K562 (cell line): ENCODE results near the gene RBMS1. TPM values are rescaled to one million over a fixed set of nuclear protein-coding genes. Genes with fewer than 3 reads are reported as not detected.

ENCODE experiments used
- ATAC-seq: fragments of 200-7000 bp; cut with Tn5 transposase; 3 replicates; pipeline ENCODE4 v1.9.1; 2020; ENCODE audit warnings: moderate library complexity
- BruUV-seq: library from RNA; stranded (reverse); fragments of 400-500 nt; replicated peaks from 2 replicates; lab custom pipeline; 2021; lab: Mats Ljungman, UMichigan
- CTCF ChIA-PET: fragments of 300-600 bp; formaldehyde crosslinking; extraction: SDS; loops from one replicate; lab custom pipeline; 2021; ENCODE audit warnings: low intra/inter-chr PET ratio; lab: Yijun Ruan, JAX
- POLR2A ChIA-PET: fragments of 300-600, 350-650 bp; sonication (Branson Sonifier 250); formaldehyde crosslinking; extraction: SDS; loops from one replicate; lab custom pipeline; 2021; ENCODE audit warnings: antibody characterized with exemption, inconsistent platforms; lab: Yijun Ruan, JAX
- DNase-seq, 4 experiments: peaks; one replicate each; pipeline versions ENCODE4 v3.0.0 to v3.0.0-alpha.2; 2011 to 2018; ENCODE audit warnings: low spot score in 3 of 4, mixed read lengths in 3 of 4; ENCODE audit errors: extremely low read depth in 1 of 4
- FAIRE-seq: peaks from 2 replicates; lab custom pipeline; 2011; peaks lifted over from hg19 to GRCh38; lab: Jason Lieb, UNC
- H2AFZ ChIP-seq: 2 replicates; pipeline ENCODE4 v1.6.0; 2011; ENCODE audit warnings: low read depth, low read length, control low read depth, inconsistent platforms
- H3K27ac ChIP-seq: fragments of 200-600 bp; 3 replicates; pipeline ENCODE4 v1.8.0; 2011; ENCODE audit warnings: low read depth, mild to moderate bottlenecking, control low read depth, inconsistent platforms, low read length, moderate library complexity, mixed read lengths; ENCODE audit errors: extremely low read depth
- H3K27me3 ChIP-seq, 2 experiments: fragments of 300-600 bp in 1 of 2; 2 replicates in 1 of 2; 3 replicates in 1 of 2; pipeline versions ENCODE4 v1.6.0 to v1.8.0; 2011; ENCODE audit warnings: inconsistent platforms in 2 of 2, low read length in 2 of 2, mild to moderate bottlenecking in 1 of 2, mixed read lengths in 1 of 2, moderate library complexity in 1 of 2; ENCODE audit not compliant: control insufficient read depth in 2 of 2, insufficient read depth in 2 of 2
- H3K36me3 ChIP-seq: fragments of 300-600 bp; 3 replicates; pipeline ENCODE4 v1.8.0; 2011; ENCODE audit warnings: mild to moderate bottlenecking, low read length, inconsistent platforms; ENCODE audit not compliant: control insufficient read depth, insufficient read depth
- H3K4me1 ChIP-seq, 2 experiments: fragments of 200-600 bp in 1 of 2; replicated peaks in 1 of 2; 2 replicates in 1 of 2; 3 replicates in 1 of 2; pipeline versions ENCODE4 v1.5.1 to v1.8.0; 2011; ENCODE audit warnings: inconsistent platforms in 2 of 2, low read length in 2 of 2, mild to moderate bottlenecking in 1 of 2, mixed read lengths in 1 of 2, moderate library complexity in 1 of 2; ENCODE audit not compliant: control insufficient read depth in 2 of 2, insufficient read depth in 2 of 2
- H3K4me2 ChIP-seq: 2 replicates; pipeline ENCODE4 v1.6.1; 2011; ENCODE audit warnings: low read length, control low read depth, inconsistent platforms, mixed read lengths; ENCODE audit not compliant: insufficient read depth
- H3K4me3 ChIP-seq: fragments of 200-600 bp; sonication (generic), shearing (Covaris generic); 2 replicates; pipeline ENCODE4 v1.5.1; 2016; ENCODE audit warnings: control low read depth, inconsistent platforms
- H3K79me2 ChIP-seq: fragments of 200-600 bp; 3 replicates; pipeline ENCODE4 v1.8.0; 2011; ENCODE audit warnings: low read length, inconsistent platforms; ENCODE audit not compliant: control insufficient read depth, insufficient read depth
- H3K9ac ChIP-seq, 2 experiments: 2 replicates each; pipeline versions ENCODE4 v1.6.0 to v1.6.1; 2011; ENCODE audit warnings: low read depth in 2 of 2, low read length in 2 of 2, control low read depth in 1 of 2, inconsistent platforms in 1 of 2, mild to moderate bottlenecking in 1 of 2, mixed read lengths in 1 of 2; ENCODE audit not compliant: insufficient read depth in 1 of 2
- H3K9me1 ChIP-seq: one replicate; pipeline ENCODE4 v1.6.0; 2011; ENCODE audit warnings: inconsistent platforms, mild to moderate bottlenecking, low read length, moderate library complexity; ENCODE audit not compliant: control insufficient read depth, insufficient read depth
- H3K9me3 ChIP-seq: replicated peaks from 2 replicates; pipeline ENCODE4 v1.5.1; 2011; ENCODE audit warnings: low read depth, low read length, inconsistent platforms; ENCODE audit not compliant: control insufficient read depth, insufficient read depth
- H4K20me1 ChIP-seq: replicated peaks from 2 replicates; pipeline ENCODE4 v1.6.1; 2011; ENCODE audit warnings: low read length, inconsistent platforms, mixed read lengths; ENCODE audit not compliant: control insufficient read depth, insufficient read depth
- CREB3 ChIP-seq: fragments of 450-650 bp; conservative IDR thresholded peaks from 2 replicates; pipeline ENCODE4 v1.6.1; 2016; ENCODE audit warnings: missing genetic modification characterization, low read depth, mild to moderate bottlenecking, missing compliant biosample characterization, moderate library complexity
- MCM2 ChIP-seq: fragments of 450-650 bp; IDR thresholded peaks from 2 replicates; pipeline ENCODE4 v1.6.1; 2017; ENCODE audit warnings: low read depth, mild to moderate bottlenecking
- NUFIP1 ChIP-seq: fragments of 450-650 bp; IDR thresholded peaks from 2 replicates; pipeline ENCODE4 v1.6.1; 2018; ENCODE audit not compliant: partially characterized antibody
- ZBTB17 ChIP-seq: fragments of 450-650 bp; formaldehyde crosslinking; IDR thresholded peaks from 2 replicates; pipeline ENCODE4 v1.4.0; 2020; ENCODE audit warnings: mild to moderate bottlenecking
- ZNF23 ChIP-seq: fragments of 250-450 bp; sonication (Bioruptor Pico); IDR thresholded peaks from 2 replicates; pipeline ENCODE4 v1.4.0; 2020; ENCODE audit warnings: mild to moderate bottlenecking
- ZNF263 ChIP-seq: sonication (generic); formaldehyde crosslinking; IDR thresholded peaks from 2 replicates; pipeline ENCODE4 v1.8.0; 2022; ENCODE audit warnings: mild to moderate bottlenecking, missing genetic modification reagents, borderline replicate concordance
- WGBS: fragments of 100-300 bp; shearing (Covaris generic); methylation state at CpG from one replicate; pipeline ENCODE4 v1.1.6; 2016; ENCODE audit warnings: low coverage, mixed read lengths; ENCODE audit not compliant: insufficient coverage; ENCODE audit errors: missing lambda C conversion rate; 5-methylcytosine and 5-hydroxymethylcytosine counted together
- in situ Hi-C: fragments of 300-500 bp; cut with MboI; formaldehyde crosslinking; loops from 4 replicates; pipeline ENCODE4 v1.15.0; 2018; ENCODE audit warnings: inconsistent platforms, mixed read lengths
- intact Hi-C: fragments of 100-400 bp; cut with micrococcal nuclease; formaldehyde crosslinking; loops from 2 replicates; pipeline ENCODE4 v1.14.2; 2022
- polyA plus RNA-seq, 8 experiments: library from polyadenylated mRNA; depleted of rRNA in 4 of 8; stranded (reverse) in 5 of 8; unstranded in 3 of 8; fragments of >200 nt; fragmentation: Nextera tagmentation in 2 of 8; fragmentation: Illumina TruSeq in 1 of 8; extraction: Ambion mirVana in 2 of 8; extraction: Trizol in 1 of 8; gene quantifications; 2 replicates each; pipeline versions ENCODE4 v1.2.1 to v1.2.3, GENCODE V29; 2011 to 2014; ENCODE audit warnings: inconsistent platforms in 1 of 8, missing spikeins in 1 of 8
- total RNA-seq, 7 experiments: library from RNA; depleted of rRNA in 6 of 7; stranded (reverse); fragments of >200 nt in 6 of 7; fragmentation: Illumina TruSeq in 2 of 7; extraction: Trizol in 2 of 7; gene quantifications; 2 replicates each; pipeline versions ENCODE4 v1.2.1 to v1.2.3, GENCODE V29; 2011 to 2021; ENCODE audit warnings: low replicate concordance in 1 of 7
- TF ChIP-seq, protein P1 (sequence below): fragments of 250-450 bp; sonication (Bioruptor Pico); IDR thresholded peaks from 2 replicates; pipeline ENCODE4 v1.5.0; 2021; ENCODE audit warnings: mild to moderate bottlenecking, moderate library complexity
- TF ChIP-seq, protein P2 (sequence below): fragments of 450-650 bp; IDR thresholded peaks from 2 replicates; pipeline ENCODE4 v1.6.1; 2016
- TF ChIP-seq, protein P3 (sequence below): fragments of 250-450 bp; sonication (Bioruptor Pico); IDR thresholded peaks from 2 replicates; pipeline ENCODE4 v1.4.0; 2020; ENCODE audit warnings: mild to moderate bottlenecking, moderate library complexity

RBMS1 gene
- total and polyA plus RNA-seq, 9 of the 15 experiments (the other 6 are each of a cell fraction or from before 2014, with no cell fraction given), result 0.04 to 0.31 (median 0.09) TPM; not detected in 6

- ATAC-seq (no peak), DNase-seq (no peak), FAIRE-seq (no peak)
- intact Hi-C loops, result no loop called here
- WGBS, result 0% methylated on average over 2 of the region's 2 CpGs
- H3K9me1 ChIP-seq, result no peaks in the 10 kb centered on the region
- H3K36me3 ChIP-seq, result no peaks in the 10 kb centered on the region
- H4K20me1 ChIP-seq, result no peaks in the 10 kb centered on the region
- H3K27me3 ChIP-seq, result peaks cover 7 to 12% of the 10 kb centered on the region in 2 experiments; a peak in 3 of 5 replicates
- no peak overlapping the region for H3K27ac ChIP-seq
- TF ChIP-seq ZNF23 (CRISPR knock-in tag) (no peak), CREB3 (tag) (no peak), ZNF263 (CRISPR knock-in tag) (no peak), ZBTB17 (CRISPR knock-in tag) (no peak), MCM2 (no peak), NUFIP1 (no peak)
- TF ChIP-seq, protein P1, sequence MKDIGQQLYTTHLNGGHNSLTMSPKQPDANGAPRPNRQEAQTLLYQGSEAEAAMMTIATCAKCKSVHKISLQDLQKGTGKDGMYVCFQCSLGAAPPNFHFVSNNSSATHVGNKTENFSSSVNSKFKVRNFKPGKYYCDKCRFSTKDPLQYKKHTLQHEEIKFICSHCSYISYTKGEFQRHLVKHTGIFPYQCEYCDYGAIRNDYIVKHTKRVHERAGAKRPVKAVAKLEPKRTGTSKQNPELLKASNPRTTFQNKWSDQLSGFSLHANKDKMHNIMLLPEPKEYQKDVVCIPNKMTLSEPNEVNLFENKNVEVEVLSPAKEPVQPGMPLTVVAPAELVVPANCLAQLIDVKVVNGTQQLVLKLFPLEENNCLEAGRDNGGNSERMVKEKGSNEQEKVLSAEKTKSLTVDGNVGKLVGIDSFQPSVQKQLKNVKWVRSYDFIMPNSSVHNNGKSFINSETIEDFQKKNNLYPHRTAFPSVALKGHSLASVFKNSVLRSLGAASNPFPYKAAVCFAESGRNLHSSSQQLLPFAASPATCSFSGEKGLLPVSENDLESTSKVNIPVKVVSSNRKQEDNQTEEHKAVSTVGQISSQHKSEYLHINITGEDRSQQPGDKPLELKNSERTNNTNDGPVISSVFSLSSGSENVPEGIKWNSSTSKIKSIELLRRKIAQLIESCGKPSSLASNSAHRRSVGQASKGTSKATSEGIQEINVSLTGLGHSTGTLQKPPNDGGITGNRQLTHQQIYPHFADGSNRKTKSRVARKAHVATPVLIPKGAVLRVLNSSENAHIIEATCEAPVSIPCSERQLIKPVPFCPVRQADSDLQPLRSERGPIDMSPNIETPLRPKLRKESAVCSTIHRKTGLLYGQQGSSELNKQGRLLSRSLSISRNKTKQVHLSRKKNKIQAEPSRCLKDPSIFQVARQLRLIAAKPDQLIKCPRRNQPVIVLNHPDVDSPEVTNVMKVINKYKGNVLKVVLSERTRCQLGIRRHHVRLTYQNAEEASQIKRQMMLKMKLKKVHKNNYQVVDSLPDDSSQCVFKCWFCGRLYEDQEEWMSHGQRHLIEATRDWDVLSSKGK (CRISPR knock-in tag), result no peak
- TF ChIP-seq, protein P2, sequence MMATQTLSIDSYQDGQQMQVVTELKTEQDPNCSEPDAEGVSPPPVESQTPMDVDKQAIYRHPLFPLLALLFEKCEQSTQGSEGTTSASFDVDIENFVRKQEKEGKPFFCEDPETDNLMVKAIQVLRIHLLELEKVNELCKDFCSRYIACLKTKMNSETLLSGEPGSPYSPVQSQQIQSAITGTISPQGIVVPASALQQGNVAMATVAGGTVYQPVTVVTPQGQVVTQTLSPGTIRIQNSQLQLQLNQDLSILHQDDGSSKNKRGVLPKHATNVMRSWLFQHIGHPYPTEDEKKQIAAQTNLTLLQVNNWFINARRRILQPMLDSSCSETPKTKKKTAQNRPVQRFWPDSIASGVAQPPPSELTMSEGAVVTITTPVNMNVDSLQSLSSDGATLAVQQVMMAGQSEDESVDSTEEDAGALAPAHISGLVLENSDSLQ, result no peak
- TF ChIP-seq, protein P3, sequence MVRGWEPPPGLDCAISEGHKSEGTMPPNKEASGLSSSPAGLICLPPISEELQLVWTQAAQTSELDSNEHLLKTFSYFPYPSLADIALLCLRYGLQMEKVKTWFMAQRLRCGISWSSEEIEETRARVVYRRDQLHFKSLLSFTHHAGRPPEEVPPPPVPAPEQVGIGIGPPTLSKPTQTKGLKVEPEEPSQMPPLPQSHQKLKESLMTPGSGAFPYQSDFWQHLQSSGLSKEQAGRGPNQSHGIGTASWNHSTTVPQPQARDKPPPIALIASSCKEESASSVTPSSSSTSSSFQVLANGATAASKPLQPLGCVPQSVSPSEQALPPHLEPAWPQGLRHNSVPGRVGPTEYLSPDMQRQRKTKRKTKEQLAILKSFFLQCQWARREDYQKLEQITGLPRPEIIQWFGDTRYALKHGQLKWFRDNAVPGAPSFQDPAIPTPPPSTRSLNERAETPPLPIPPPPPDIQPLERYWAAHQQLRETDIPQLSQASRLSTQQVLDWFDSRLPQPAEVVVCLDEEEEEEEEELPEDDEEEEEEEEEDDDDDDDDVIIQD (CRISPR knock-in tag), result no peak
- in situ Hi-C loops, result no loop called here
- H3K4me1 ChIP-seq, result peaks cover 0 to 8% of the 10 kb centered on the region in 2 experiments; a peak in 2 of 5 replicates
- H3K4me3 ChIP-seq, result no peak overlapping the region
- no TSS peak for BruUV-seq
- CTCF ChIA-PET, result no interaction called here
- H3K4me2 ChIP-seq, result no peak overlapping the region
- H2AFZ ChIP-seq, result no peak overlapping the region
- no peaks in the 10 kb centered on the region for H3K9me3 ChIP-seq
- POLR2A ChIA-PET, result no interaction called here
- no peaks in the 10 kb centered on the region for H3K79me2 ChIP-seq
- H3K9ac ChIP-seq, result no peak overlapping the region
These were observed 81.7 kb downstream of the RBMS1 start for GRCh38 chr2:160411955-160412354.
